Ectodermal cell (in vitro differentiated cells): Measurements from ENCODE around the gene PLCG2.

ENCODE experiments used
- H3K27ac ChIP-seq: 2 replicates; pipeline ENCODE4 v1.7.0; 2013; ENCODE audit warnings: mild to moderate bottlenecking, low read depth, low read length; ENCODE audit not compliant: insufficient read depth, poor library complexity, severe bottlenecking
- H3K27me3 ChIP-seq: 2 replicates; pipeline ENCODE4 v1.7.0; 2013; ENCODE audit warnings: mild to moderate bottlenecking, low read length; ENCODE audit not compliant: insufficient read depth, control insufficient read depth, poor library complexity, severe bottlenecking
- H3K36me3 ChIP-seq: one replicate; pipeline ENCODE4 v1.7.0; 2013; ENCODE audit warnings: low read length; ENCODE audit not compliant: control insufficient read depth, insufficient read depth
- H3K4me1 ChIP-seq: one replicate; pipeline ENCODE4 v1.7.0; 2013; ENCODE audit warnings: low read length; ENCODE audit not compliant: control insufficient read depth, insufficient read depth
- H3K4me3 ChIP-seq: 2 replicates; pipeline ENCODE4 v1.7.0; 2013; ENCODE audit warnings: low read depth, low read length, control low read depth; ENCODE audit not compliant: insufficient read depth
- H3K9me3 ChIP-seq: 2 replicates; pipeline ENCODE4 v1.7.0; 2013; ENCODE audit warnings: mild to moderate bottlenecking, low read length, moderate library complexity; ENCODE audit not compliant: control insufficient read depth
- WGBS, 2 experiments: methylation state at CpG; one replicate each; pipeline ENCODE4 v1.1.7; 2013; ENCODE audit warnings: missing lambda C conversion rate in 2 of 2; 5-methylcytosine and 5-hydroxymethylcytosine counted together

The PLCG2 gene

GRCh38 chr16:81775570-81775969 lies 3.5 kb upstream of the PLCG2 start:
- H3K9me3 ChIP-seq: no peaks in the 10 kb centered on the region
- no peaks in the 10 kb centered on the region for H3K4me1 ChIP-seq
- H3K36me3 ChIP-seq: no peaks in the 10 kb centered on the region
- no peak overlapping the region for H3K27ac ChIP-seq
- peaks cover 27% of the 10 kb centered on the region for H3K27me3 ChIP-seq
- no peak overlapping the region for H3K4me3 ChIP-seq

GRCh38 chr16:81778231-81778630 lies 860 bp upstream of the PLCG2 start:
- peaks cover 45% of the 10 kb centered on the region for H3K27me3 ChIP-seq

GRCh38 chr16:81779536-81780320 lies 637 bp downstream of the PLCG2 start:
- peaks cover 45% of the 10 kb centered on the region for H3K27me3 ChIP-seq
- H3K4me3 ChIP-seq: peak overlapping the region; percentile 50
- no peaks in the 10 kb centered on the region for H3K36me3 ChIP-seq
- peaks cover 4% of the 10 kb centered on the region for H3K4me1 ChIP-seq
- WGBS, 2 experiments: 5 to 6% methylated on average over 58 of the region's 58 CpGs
- no peaks in the 10 kb centered on the region for H3K9me3 ChIP-seq
- H3K27ac ChIP-seq: no peak overlapping the region

More at GRCh38 chr16:81778231-81778630, 860 bp upstream of the PLCG2 start:
- Histone ChIP-seq H3K4me1 (no peaks in the 10 kb centered on the region), H3K9me3 (no peaks in the 10 kb centered on the region), H3K36me3 (no peaks in the 10 kb centered on the region), H3K27ac (no peak overlapping the region), H3K4me3 (no peak overlapping the region)
- WGBS, 2 experiments: 82 to 90% methylated on average over 6 of the region's 6 CpGs

- no peaks in the 10 kb centered on the region for H3K36me3 ChIP-seq
- no peak overlapping the region for H3K27ac ChIP-seq
- 89% methylated on average over 8 of the region's 8 CpGs for WGBS, 2 experiments
- no peak overlapping the region for H3K4me3 ChIP-seq
- H3K4me1 ChIP-seq: peaks cover 4% of the 10 kb centered on the region
- H3K27me3 ChIP-seq: peaks cover 45% of the 10 kb centered on the region
- H3K9me3 ChIP-seq: no peaks in the 10 kb centered on the region
Measured at GRCh38 chr16:81780350-81780749, 1.3 kb downstream of the PLCG2 start.

GRCh38 chr16:81782236-81782635 lies 3.1 kb downstream of the PLCG2 start:
- Histone ChIP-seq H3K9me3 (no peaks in the 10 kb centered on the region), H3K27ac (no peak overlapping the region), H3K36me3 (no peaks in the 10 kb centered on the region), H3K4me1 (peaks cover 4% of the 10 kb centered on the region), H3K4me3 (no peak overlapping the region), H3K27me3 (peaks cover 45% of the 10 kb centered on the region)
- WGBS, 2 experiments: 90 to 93% methylated on average over 3 of the region's 3 CpGs

- no peak overlapping the region for H3K4me3 ChIP-seq
- H3K36me3 ChIP-seq: no peaks in the 10 kb centered on the region
- H3K27ac ChIP-seq: no peak overlapping the region
- H3K27me3 ChIP-seq: peaks cover 32% of the 10 kb centered on the region
- 60 to 74% methylated on average over 3 of the region's 3 CpGs for WGBS, 2 experiments
- H3K9me3 ChIP-seq: no peaks in the 10 kb centered on the region
- peaks cover 4% of the 10 kb centered on the region for H3K4me1 ChIP-seq
Measured at GRCh38 chr16:81784072-81784795, 5.1 kb downstream of the PLCG2 start.

GRCh38 chr16:81785138-81785924 lies 6.2 kb downstream of the PLCG2 start:
- H3K4me1 ChIP-seq: peaks cover 4% of the 10 kb centered on the region

GRCh38 chr16:81786321-81786720 lies 7.2 kb downstream of the PLCG2 start:
- Histone ChIP-seq H3K4me3 (no peak overlapping the region), H3K4me1 (peaks cover 4% of the 10 kb centered on the region), H3K27me3 (peaks cover 11% of the 10 kb centered on the region), H3K36me3 (no peaks in the 10 kb centered on the region), H3K9me3 (no peaks in the 10 kb centered on the region), H3K27ac (no peak overlapping the region)
- 41 to 45% methylated on average over 5 to 6 of the region's 6 CpGs for WGBS, 2 experiments

More at GRCh38 chr16:81785138-81785924, 6.2 kb downstream of the PLCG2 start:
- WGBS, 2 experiments: 78 to 82% methylated on average over 7 of the region's 7 CpGs
- H3K9me3 ChIP-seq: no peaks in the 10 kb centered on the region
- no peak overlapping the region for H3K4me3 ChIP-seq
- H3K36me3 ChIP-seq: no peaks in the 10 kb centered on the region
- H3K27me3 ChIP-seq: peaks cover 21% of the 10 kb centered on the region
- no peak overlapping the region for H3K27ac ChIP-seq

- H3K4me1 ChIP-seq: peaks cover 4% of the 10 kb centered on the region
- H3K27me3 ChIP-seq: peaks cover 6% of the 10 kb centered on the region
- no peaks in the 10 kb centered on the region for H3K9me3 ChIP-seq
- H3K27ac ChIP-seq: no peak overlapping the region
- no peaks in the 10 kb centered on the region for H3K36me3 ChIP-seq
- 100% methylated on average over 2 of the region's 2 CpGs for WGBS, 2 experiments
- no peak overlapping the region for H3K4me3 ChIP-seq
Measured at GRCh38 chr16:81786868-81787267, 7.8 kb downstream of the PLCG2 start.

GRCh38 chr16:81787659-81788058 lies 8.6 kb downstream of the PLCG2 start:
- H3K27me3 ChIP-seq: peaks cover under 1% of the 10 kb centered on the region
- no peak overlapping the region for H3K27ac ChIP-seq
- H3K4me3 ChIP-seq: no peak overlapping the region
- H3K36me3 ChIP-seq: no peaks in the 10 kb centered on the region
- H3K9me3 ChIP-seq: no peaks in the 10 kb centered on the region
- H3K4me1 ChIP-seq: peaks cover 4% of the 10 kb centered on the region
- 79 to 80% methylated on average over 6 of the region's 6 CpGs for WGBS, 2 experiments
